HG03135 (cell line): Measurements from ENCODE around the gene SLC6A8.
"Not testable (repeated sequence)": the region's sequence is repeated elsewhere in the genome, so short reads cannot be mapped to it uniquely, and the experiment has no call there.

Experiments used
- ATAC-seq: cut with Tn5 transposase; IDR thresholded peaks from one replicate; pipeline ENCODE4 v1.9.1; 2021; ENCODE audit warnings: mild to moderate bottlenecking, moderate library complexity; ENCODE audit not compliant: unreplicated experiment

Gene SLC6A8

DNA sequence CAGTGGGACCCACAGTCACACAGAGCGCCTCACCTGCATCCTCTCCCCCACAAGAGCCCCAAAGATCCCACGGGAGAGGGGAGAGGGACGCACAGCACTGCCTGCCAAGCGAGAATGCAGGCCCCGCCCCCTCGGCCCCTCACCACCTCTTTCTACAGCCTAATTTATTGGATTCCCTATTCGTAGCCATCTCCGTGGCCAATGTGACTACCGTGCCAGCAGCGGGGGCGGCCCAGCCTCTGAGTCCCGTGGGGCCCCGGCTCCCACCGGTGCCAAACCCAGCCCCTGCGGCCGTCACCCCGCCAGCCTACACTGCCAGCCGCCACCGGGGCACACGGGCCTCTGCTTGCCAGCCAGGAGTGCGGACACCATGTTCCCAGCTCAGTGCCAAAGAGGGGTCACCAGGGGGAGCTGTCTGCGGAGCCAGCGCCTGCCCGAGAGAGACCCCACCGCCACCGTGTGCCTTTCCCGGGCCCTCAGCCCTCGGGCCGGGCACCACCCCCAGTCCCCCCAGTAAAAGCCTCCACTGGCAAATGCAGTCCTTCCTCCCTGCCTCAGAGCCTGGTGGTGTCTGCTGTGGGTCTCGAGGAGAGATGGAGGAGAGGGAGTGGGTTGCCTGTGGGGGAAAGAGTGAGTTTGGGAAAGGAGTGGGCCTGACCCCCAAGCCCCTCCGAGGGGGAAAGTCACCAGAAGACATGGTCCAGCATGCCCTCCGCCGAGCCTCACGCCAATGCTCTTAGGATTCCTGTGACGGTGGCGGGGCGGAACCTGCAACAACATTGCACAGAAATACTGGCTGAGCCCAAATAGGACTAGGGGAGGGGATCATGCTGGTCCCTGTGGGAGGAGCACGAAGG, 56.7 kb downstream of the SLC6A8 start:
- ATAC-seq = no peak

- not testable (repeated sequence) for ATAC-seq
These were observed 57.3 kb downstream of the SLC6A8 start for GRCh38 chrX:153745067-153745433.
